ENCODE data around the gene TMEM134. TPM values are rescaled to one million over a fixed set of nuclear protein-coding genes. Genes with fewer than 3 reads are reported as not detected.
A peak's percentile ranks its signal among the peaks of the same experiment; 100 is the strongest.

TMEM134 gene
- total and polyA plus RNA-seq, 9 of the 15 experiments (the other 6 are each of a cell fraction or from before 2014, with no cell fraction given), result 0.63 to 48.4 (median 10.7) TPM

- TF ChIP-seq ZNF639 (CRISPR knock-in tag; conservative IDR thresholded peaks at IDR 0.05 in 1 of 2, IDR thresholded peaks at IDR 0.05 in 1 of 2) (peak in 1 of 2 experiments; percentile 79; a peak in 1 of 4 replicates), ZZZ3 (IDR thresholded peaks at IDR 0.05) (no peak), MXI1 (IDR thresholded peaks at IDR 0.05; ENCODE audit: low read depth, low read length) (peak; percentile 97), ARID3A (IDR thresholded peaks at IDR 0.05; ENCODE audit: borderline replicate concordance, low read depth, low read length) (no peak), MCM3 (IDR thresholded peaks at IDR 0.05) (no peak), XRCC3 (IDR thresholded peaks at IDR 0.05) (no peak), MEF2A (IDR thresholded peaks at IDR 0.05; ENCODE audit: control insufficient read depth, low read depth, low read length) (no peak), TRIM24 (IDR thresholded peaks at IDR 0.05) (no peak), ZBTB11 (CRISPR knock-in tag; IDR thresholded peaks at IDR 0.05) (no peak), SP2 (IDR thresholded peaks at IDR 0.05; ENCODE audit: extremely low read depth, low read depth, low read length, poor library complexity, severe bottlenecking) (no peak), E2F4 (CRISPR knock-in tag; IDR thresholded peaks at IDR 0.05; ENCODE audit: low read depth) (no peak; the same call in 1 of the 2 replicates)
These were observed 39.6 kb upstream of the TMEM134 start (continued) for GRCh38 chr11:67508486-67509121.

All from K562 (cell line).